Muscle of arm (tissue), 14 donors: ENCODE data around the gene MYADML2. TPM values are rescaled to one million over a fixed set of nuclear protein-coding genes. Genes with fewer than 3 reads are reported as not detected.
"Not testable (repeated sequence)": the region's sequence is repeated elsewhere in the genome, so short reads cannot be mapped to it uniquely, and the experiment has no call there.

Experiments used
- DNase-seq: peaks from one replicate; pipeline ENCODE4 v3.0.0-alpha.2; 2013
- long read RNA-seq, 11 donors: transcript quantifications; one replicate each; lab custom pipeline, GENCODE V29; 2026
- polyA plus RNA-seq, 12 donors: library from polyadenylated mRNA; unstranded; fragments of 120-200 nt; gene quantifications; one replicate each; pipeline ENCODE4 v1.2.1, GENCODE V29; 2013; ENCODE audit not compliant: insufficient read length in 12 of 12

MYADML2 gene
- 10 to 100 TPM in 9 of 12 donors, 1 to 10 TPM in 2, not detected in 1; 6.0 to 35.9 (median 18.5) TPM for polyA plus RNA-seq
- long read RNA-seq, donor 1 = 0 reads
- long read RNA-seq, donor 2 = 0 reads
- long read RNA-seq, donor 3 = 0 reads
- long read RNA-seq, donor 4, partial matches to known transcripts = 10 of 10 reads
- long read RNA-seq, donor 4, other reads (novel, unspliced or antisense) = 0 of 10 reads
- long read RNA-seq, donor 5 = 0 reads
- long read RNA-seq, donor 6 = 0 reads
- long read RNA-seq, donor 7 = 0 reads
- long read RNA-seq, donor 8 = 0 reads
- long read RNA-seq, donor 9, partial matches to known transcripts = 12 of 12 reads
- long read RNA-seq, donor 9, other reads (novel, unspliced or antisense) = 0 of 12 reads
- long read RNA-seq, donor 10 = 0 reads
- long read RNA-seq, donor 11 = 0 reads

- DNase-seq = no peak
These were observed at the start of gene MYADML2 for GRCh38 chr17:81947189-81947588. MYADML2 (minus strand) TSS chr17:81947233; CDS start chr17:81941741, 5,492 bp downstream.

- DNase-seq = no peak
These were observed 49.3 kb upstream of the MYADML2 start for GRCh38 chr17:81996232-81996756.

- no peak for DNase-seq
These were observed 48.6 kb upstream of the MYADML2 start for GRCh38 chr17:81995463-81996231.

GRCh38 chr17:81994593-81995462 is 47.8 kb upstream of the MYADML2 start:
- no peak for DNase-seq

- no peak for DNase-seq
These were observed 46.9 kb upstream of the MYADML2 start for GRCh38 chr17:81993729-81994592.

- DNase-seq = no peak
These were observed 45.5 kb upstream of the MYADML2 start for GRCh38 chr17:81992306-81993102.

- peak; percentile 48 for DNase-seq
These were observed 44.8 kb upstream of the MYADML2 start for GRCh38 chr17:81991684-81992305.

GRCh38 chr17:81990836-81991683 is 44.0 kb upstream of the MYADML2 start:
- DNase-seq = no peak

GRCh38 chr17:81987161-81987770 is 40.2 kb upstream of the MYADML2 start:
- DNase-seq = no peak

GRCh38 chr17:81986606-81987005 is 39.6 kb upstream of the MYADML2 start:
- no peak for DNase-seq

GRCh38 chr17:81984773-81985410 is 37.9 kb upstream of the MYADML2 start:
- DNase-seq = no peak

- no peak for DNase-seq
These were observed 36.8 kb upstream of the MYADML2 start for GRCh38 chr17:81983639-81984373.

GRCh38 chr17:81983011-81983638 is 36.1 kb upstream of the MYADML2 start:
- no peak for DNase-seq

- not testable (repeated sequence) for DNase-seq
These were observed 34.5 kb upstream of the MYADML2 start for GRCh38 chr17:81981511-81981910.

- DNase-seq = no peak
These were observed 33.8 kb upstream of the MYADML2 start for GRCh38 chr17:81980707-81981343.

- DNase-seq = no peak
These were observed 33.1 kb upstream of the MYADML2 start for GRCh38 chr17:81980122-81980521.
